ENCODE results near the gene BRAT1.

BRAT1 gene

DNA sequence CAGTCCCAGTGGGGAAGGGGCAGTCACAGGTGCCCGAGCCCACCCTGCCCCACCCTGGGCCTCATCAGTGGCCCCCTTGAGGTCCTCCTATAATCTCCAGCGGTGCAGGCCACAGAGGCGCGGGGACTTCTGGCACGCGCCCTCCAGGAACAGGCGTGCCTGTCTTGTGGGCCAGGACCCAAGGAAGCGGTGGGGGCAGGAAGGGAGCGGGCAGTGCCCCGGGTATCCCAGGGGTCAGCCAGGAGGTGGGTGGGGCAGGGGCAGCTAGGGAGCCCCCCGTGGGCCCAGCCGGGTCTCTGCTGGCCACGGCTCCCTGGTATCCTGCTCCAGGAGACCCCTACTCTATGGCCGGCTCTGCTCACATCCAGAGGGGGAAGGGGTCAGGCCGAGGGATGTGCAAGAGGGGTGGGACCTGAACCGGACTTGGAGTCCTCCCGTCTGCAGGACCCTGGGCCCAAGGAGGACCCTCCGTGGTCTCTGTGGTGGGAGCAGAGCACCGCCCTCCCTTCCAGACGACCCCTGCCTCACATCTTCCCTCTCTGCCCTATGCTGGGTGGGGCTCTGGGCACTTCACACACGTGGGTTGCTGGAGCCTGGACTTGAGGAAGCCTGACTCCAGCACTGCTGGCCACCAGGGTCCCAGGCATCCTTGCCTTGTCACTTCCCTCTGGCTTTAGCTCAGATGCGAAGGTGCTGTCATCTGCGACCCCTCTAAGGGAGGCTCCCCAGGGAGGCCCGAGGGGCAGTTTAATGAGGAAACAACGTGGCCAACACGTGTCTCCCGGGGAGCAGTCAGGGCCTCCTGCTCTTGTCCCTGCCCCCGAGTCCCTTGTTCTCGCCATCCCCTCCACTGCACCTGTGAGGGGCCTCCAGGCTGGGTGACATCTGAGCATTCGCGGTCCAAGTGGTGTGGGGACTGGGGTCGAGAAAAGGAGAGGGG lies 60.9 kb downstream of the BRAT1 start:
- no peak for DNase-seq

DNA sequence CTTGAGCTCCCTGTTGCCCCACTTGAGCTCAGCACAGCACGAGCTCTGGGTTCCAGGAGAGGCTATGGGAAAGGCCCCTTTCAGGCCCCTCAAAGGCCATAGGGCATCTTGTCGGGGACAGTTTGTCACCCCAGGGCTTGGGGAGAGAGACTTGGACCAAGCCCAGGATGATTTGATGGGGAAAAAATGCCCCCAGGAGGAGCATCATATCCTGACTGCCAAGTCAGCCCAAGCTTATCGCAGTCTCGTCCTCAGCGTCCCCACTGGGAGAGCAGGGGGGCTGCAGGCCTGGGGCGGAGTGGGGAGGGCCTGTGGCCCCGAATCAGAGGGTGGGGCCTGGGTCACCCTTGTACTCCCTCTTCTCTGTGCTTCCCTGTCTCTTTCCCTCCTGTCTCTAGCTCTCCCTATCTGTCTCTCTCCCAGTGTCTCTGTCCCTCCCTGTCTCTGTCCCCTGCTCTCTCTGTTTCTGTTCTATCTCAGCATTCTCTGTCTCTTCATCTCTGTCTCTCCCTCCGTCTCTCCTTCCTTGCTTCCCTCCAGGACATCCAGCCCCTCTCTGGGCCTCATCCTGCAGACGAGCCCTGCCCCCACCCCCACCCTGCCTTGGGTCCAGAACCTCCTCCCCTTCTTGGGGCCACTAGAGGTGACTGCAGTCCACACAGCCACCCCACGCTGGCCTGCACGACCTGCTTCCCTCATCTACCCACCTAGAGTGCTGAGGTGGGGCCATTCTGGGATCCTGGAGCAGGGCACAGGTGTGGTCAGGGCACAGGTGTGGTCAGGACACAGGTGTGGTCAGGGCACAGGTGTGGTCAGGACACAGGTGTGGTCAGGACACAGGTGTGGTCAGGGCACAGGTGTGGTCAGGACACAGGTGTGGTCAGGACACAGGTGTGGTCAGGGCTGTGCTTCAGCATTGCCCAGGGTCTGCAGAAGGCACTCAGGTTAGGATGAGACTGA lies 61.8 kb downstream of the BRAT1 start:
- DNase-seq, result no peak

DNA sequence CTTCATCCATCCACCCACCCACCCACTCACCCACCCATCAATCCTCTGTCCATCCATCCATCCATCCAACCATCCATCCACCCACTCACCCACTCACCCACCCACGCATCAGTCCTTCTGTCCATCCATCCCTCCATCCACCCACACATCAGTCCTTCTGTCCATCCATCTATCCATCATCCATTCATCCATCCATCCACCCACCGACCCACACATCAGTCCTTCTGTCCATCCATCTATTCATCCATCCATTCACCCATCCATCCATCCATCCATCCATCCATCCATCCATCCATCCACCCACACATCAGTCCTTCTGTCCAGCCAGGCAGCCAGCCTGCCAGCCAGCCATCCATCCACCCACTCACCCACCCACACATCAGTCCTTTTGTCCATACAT lies 63.3 kb downstream of the BRAT1 start:
- DNase-seq, result no peak

DNA sequence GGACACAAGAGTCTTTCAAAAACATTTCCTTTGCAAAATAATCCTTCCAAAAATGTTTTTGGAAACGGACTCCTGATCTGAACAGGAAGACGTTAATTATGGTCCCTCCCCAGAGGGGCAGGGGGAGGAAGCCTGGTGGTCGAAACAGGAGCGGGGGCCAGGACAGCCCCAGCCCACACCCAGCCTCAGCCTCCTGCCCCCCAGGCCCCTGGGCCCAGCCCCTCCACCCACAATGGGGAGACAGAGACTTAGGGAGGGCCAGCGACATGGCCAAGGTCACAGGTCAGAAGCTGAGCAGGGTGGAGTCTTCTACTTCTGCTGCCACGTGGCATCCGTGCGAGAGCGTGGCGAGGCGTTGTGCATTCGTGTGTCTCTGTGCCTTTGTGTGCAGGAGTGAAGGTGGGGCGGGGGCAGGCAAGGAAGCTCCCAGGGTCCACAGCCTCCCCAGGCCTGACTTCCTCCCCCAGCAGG lies 65.1 kb downstream of the BRAT1 start:
- DNase-seq, result no peak

DNA sequence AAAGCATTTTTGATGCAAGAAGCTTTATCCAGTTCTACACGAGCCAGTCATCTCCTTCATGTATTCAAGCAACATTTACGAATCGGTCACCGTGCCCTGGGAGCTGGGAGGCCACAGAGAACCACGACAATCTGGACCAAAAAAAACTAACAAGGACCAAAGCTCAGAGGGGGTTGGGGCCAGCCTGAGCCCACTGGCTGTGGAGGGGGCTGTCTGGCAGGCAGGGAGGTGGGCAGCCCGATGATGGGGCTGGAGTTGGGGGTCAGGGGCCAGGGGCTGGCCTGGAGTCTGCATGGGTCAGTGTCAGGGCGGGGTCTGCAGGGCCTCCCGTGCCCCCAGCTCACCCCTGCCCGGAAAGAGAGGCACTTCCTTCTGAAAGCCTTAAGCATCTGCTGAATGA lies 66.6 kb downstream of the BRAT1 start:
- DNase-seq, result no peak

DNA sequence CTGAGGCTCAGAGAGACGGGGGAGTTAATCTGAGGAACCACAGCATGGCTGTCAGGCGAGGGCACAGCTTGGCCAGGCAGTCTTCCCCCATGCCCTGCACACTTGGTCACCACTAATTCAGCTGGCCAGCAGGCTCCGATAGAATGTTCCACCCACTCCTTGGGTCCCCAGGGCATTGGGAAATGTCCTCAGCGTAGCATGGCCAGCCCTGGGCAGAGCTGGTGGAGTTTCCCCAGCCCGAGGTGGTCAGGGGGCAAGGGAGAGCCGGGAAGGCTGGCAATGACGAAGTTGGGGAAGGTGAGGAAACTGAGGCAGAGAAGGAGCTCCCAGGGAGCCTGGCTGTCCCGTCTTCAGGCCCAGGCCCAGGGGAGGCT lies 67.1 kb downstream of the BRAT1 start:
- DNase-seq, result no peak

All from stimulated activated CD4-positive, alpha-beta T cell treated with anti-CD3 and anti-CD28 coated beads, Interleukin-15, amount 100 ng/mL, for 24 hours (primary cell).